Measurements from ENCODE around the gene NME1.

DNA sequence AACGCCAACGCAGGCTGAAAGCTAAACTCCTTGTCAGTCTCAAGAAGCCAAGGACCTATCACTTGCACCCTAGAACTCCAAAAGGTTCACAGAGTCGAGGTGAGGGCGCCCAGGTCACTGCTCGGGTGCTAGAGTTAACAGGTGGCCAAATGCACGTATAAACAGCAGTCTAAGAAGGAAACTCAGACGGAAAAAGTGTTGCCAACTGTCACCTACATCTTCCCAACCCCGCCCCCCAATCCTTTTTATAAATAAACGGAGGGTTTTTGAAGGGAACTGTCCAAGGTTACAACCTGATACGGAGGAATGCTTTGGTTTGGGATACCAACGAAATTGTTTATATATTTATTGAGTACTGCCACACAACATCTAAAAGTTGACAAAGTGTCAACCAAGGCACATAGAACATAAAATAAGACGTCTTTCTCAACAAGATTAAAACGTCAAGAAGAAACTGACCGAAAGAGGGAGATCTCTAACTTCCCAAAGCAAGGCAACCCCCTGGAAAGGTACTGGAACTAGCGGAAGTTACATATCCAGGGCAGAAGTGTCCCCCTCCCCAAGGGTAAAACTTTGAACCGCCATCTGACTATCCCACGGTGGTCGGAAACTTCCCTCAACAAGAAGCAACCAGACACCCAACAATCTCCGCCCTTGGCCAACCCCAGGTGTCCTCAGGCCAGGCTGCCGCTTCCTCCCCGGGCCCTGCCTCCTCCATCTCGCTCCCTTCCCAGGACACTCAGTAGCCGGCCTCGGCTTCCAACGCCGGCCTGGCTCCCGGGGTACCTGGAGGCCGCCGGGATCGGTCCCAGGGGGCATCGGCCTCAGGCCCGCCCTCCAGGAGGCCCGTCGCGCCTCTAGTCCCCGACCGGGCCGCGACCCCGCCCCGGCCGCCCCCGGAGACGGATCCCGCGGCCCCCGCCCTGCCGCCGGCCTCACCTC is 33.7 kb upstream of the NME1 start:
- TF ChIP-seq POLR2AphosphoS5 (IDR thresholded peaks at IDR 0.05; ENCODE audit: low read depth, low read length): no peak
- TF ChIP-seq POLR2A (IDR thresholded peaks at IDR 0.05; ENCODE audit: low read depth, low read length): no peak

Data from GM12892 (cell line).